GM12892 (cell line): ENCODE data around the gene FBXL20.
"Not testable (repeated sequence)": the region's sequence is repeated elsewhere in the genome, so short reads cannot be mapped to it uniquely, and the experiment has no call there.

Source experiments
- DNase-seq: peaks from one replicate; pipeline ENCODE4 v3.0.0; 2011; ENCODE audit not compliant: insufficient read length
- FAIRE-seq: peaks from 2 replicates; lab custom pipeline; 2011; peaks lifted over from hg19 to GRCh38; lab: Jason Lieb, UNC
- POLR2A ChIP-seq: IDR thresholded peaks from 2 replicates; pipeline ENCODE4 v1.6.1; 2011; ENCODE audit warnings: low read depth, low read length, control low read depth
- POLR2AphosphoS5 ChIP-seq: IDR thresholded peaks from 2 replicates; pipeline ENCODE4 v1.6.1; 2011; ENCODE audit warnings: low read depth, low read length, control low read depth
- TAF1 ChIP-seq: IDR thresholded peaks from 2 replicates; pipeline ENCODE4 v1.6.1; 2011; ENCODE audit warnings: low read depth, mild to moderate bottlenecking, control low read depth, low read length, borderline replicate concordance

Gene FBXL20

GRCh38 chr17:39306509-39307212 is 94.8 kb downstream of the FBXL20 start:
- DNase-seq = no peak
- FAIRE-seq = no peak
- TF ChIP-seq POLR2A = no peak
- TF ChIP-seq TAF1 = no peak
- no peak for TF ChIP-seq POLR2AphosphoS5

DNA sequence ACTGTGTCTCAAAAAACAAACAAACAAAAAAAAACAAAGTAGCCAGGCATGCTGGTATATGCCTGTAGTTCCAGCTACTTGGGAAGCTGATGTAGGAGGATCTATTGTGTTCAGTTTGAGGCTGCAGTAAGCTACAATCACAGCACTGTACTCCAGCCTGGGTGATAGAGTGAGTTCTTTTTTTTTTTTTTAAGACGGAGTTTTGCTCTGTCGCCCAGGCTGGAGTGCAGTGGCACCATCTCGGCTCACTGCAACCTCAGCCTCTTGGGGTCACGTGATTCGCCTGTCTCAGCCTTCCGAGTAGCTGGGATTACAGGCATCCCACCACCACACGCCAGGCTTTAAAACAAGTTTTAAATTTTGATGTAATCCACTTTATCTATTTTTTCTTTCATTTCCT is 95.4 kb downstream of the FBXL20 start:
- TF ChIP-seq TAF1 = no peak
- no peak for TF ChIP-seq POLR2A
- TF ChIP-seq POLR2AphosphoS5 = no peak
- FAIRE-seq (no peak), DNase-seq (no peak)

- DNase-seq (no peak), FAIRE-seq (no peak)
- TF ChIP-seq POLR2A (no peak), TAF1 (no peak)
These were observed 97.2 kb downstream of the FBXL20 start for GRCh38 chr17:39304188-39304587.

DNA sequence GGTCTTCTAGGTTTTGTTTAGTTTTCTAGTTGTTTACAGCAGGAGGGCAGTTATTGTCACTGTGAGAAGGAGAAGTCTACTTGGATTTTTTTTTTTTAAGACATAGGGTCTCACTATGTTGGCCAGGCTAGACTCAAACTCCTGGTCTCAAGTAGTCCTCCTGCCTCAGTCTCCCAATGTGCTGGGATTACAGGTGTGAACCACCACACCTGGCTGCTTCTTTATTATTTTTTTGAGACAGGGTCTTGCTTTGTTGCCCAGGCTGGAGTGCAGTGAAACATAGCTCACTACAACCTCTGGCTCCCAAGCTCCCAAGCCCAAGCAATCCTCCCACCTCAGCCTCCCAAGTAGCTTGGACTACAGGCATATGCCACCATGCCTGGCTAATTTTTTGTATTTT is 107.4 kb downstream of the FBXL20 start:
- TF ChIP-seq POLR2AphosphoS5 = no peak
- no peak for FAIRE-seq
- DNase-seq = no peak

- DNase-seq, FAIRE-seq: not testable (repeated sequence)
These were observed 108.9 kb downstream of the FBXL20 start for GRCh38 chr17:39292546-39292945.

DNA sequence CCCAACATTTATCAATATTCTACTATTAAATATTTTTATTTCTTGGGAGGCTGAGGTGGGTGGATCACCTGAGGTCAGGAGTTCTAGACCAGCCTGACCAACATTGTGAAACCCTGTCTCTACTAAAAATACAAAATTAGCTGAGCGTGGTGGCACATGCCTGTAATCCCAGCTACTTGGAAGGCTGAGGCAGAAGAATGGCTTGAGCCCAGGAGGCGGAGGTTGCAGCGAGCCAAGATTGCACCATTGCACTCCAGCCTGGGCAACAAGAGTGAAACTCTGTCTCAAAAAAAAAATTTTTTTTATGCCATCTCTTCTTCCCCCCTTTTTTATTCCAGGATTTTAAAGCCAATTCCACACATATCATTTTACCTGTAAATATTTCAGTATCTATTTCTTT is 114.9 kb downstream of the FBXL20 start:
- not testable (repeated sequence) for DNase-seq, FAIRE-seq

DNA sequence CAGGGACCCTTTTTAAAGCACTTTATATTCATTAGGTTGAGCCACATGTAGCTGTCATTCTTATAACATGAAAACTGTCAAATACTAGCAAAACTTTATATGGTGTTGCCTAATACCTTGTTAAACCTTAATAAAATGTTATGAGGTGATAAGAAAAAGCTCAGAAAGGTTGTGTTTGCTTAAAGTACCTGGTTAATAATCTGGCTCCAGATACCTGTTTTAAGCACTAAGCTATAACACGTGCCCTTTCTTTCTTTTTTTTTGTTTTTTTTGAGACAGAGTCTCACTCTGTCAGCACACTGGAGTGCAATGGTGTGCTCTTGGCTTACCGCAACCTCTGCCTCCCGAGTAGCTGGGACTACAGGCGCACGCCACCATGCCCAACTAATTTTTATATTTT is 116.7 kb downstream of the FBXL20 start:
- TF ChIP-seq POLR2A (no peak), TAF1 (no peak), POLR2AphosphoS5 (no peak)
- DNase-seq = no peak
- no peak for FAIRE-seq

DNA sequence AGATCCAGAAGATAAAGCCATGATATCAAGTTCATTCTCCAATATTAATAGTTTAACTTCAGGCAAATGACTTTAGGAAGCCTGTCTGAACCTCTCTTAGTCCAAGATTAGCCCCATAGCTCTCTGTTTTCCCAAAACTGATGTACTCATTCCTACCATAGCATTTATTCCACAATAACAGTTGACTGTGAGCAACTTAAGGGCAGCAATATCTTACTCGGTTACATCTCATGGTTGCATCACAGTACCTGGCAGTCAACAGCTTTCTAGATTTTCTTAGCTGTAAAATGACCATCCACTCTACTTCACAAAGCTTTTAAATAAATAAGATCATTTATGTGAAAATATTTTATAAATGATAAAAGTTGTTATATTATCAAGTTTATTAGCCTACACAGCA is 117.5 kb downstream of the FBXL20 start:
- no peak for DNase-seq
- TF ChIP-seq TAF1 (no peak), POLR2AphosphoS5 (no peak), POLR2A (no peak)
- FAIRE-seq = no peak

DNA sequence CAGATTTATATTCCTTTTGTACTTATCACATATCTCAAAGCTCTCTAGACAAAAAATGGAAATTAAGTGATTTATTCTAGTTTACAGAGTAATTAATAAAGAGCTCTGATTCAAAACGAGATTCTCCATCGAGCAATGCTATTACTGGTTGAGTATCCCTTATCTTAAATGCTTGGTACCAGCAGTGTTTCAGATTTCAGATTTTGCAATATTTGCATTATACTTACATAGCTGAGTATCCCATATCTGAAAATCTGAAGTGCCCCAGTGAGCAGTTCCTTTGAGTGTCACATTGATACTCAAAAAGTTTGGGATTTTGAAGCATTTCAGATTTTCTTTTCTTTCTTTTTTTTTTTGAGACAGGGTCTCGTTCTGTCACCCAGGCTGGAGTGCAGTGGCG is 118.3 kb downstream of the FBXL20 start:
- TF ChIP-seq TAF1 (no peak), POLR2A (no peak), POLR2AphosphoS5 (no peak)
- no peak for FAIRE-seq

GRCh38 chr17:39281806-39282205 is 119.6 kb downstream of the FBXL20 start:
- TF ChIP-seq TAF1 (no peak), POLR2AphosphoS5 (no peak), POLR2A (no peak)
- FAIRE-seq (no peak), DNase-seq (no peak)

More for the DNA sequence above, 118.3 kb downstream of the FBXL20 start:
- no peak for DNase-seq

- FAIRE-seq, DNase-seq: not testable (repeated sequence)
These were observed 123.2 kb downstream of the FBXL20 start for GRCh38 chr17:39278246-39278645.

DNA sequence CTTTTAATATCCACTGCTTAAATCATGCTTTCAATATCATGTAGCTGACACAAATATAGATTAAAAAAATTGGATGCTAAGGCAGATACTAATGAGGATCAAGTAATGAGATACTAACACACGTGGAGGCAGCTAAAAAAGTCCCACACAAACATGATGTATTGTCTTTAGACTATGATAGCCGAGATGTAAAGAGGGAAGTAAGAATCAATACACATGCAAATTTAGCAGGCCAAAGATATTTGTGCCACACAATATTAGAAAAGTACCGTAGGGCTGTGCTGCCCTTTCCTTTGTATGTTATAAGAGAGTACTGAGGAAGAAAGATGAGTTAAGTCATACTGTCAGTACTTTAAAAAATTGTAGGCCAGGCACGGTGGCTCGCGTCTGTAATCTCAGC is 124.3 kb downstream of the FBXL20 start:
- DNase-seq = no peak
- FAIRE-seq = no peak
- TF ChIP-seq POLR2A = no peak
- TF ChIP-seq POLR2AphosphoS5 = no peak
- no peak for TF ChIP-seq TAF1

DNA sequence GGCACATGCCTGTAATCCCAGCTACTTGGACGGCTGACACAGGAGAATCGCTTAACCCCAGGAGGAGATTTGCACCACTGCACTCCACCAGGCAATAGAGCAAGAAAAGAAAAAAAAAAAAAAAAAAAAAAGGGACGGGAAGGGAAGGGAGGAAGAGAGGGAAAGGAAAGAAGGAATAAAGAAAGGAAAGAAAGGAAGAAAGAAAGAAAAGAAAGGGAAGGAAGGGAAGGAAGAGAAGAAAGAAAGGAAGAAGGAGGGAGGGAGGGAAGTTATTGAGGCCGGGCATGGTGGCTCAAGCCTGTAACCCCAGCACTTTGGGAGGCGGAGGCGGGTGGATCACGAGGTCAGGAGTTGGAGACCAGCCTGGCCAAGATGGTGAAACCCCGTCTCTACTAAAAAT is 125.3 kb downstream of the FBXL20 start:
- DNase-seq = no peak
- FAIRE-seq = no peak
- TF ChIP-seq POLR2A (no peak), POLR2AphosphoS5 (no peak), TAF1 (no peak)
